Uterus (tissue), 2 donors: Measurements from ENCODE around the gene PKM.

ENCODE experiments used
- POLR2A ChIP-seq, 2 donors: fragments of 450-650 bp; IDR thresholded peaks; one replicate each; pipeline ENCODE4 v1.6.1; 2016; ENCODE audit warnings: antibody characterized with exemption in 2 of 2, mild to moderate bottlenecking in 1 of 2, moderate library complexity in 1 of 2
- TF ChIP-seq, protein P1 (sequence below), 4 experiments: fragments of 200-600 bp in 2 of 4; fragments of 450-650 bp in 2 of 4; sonication (generic) in 2 of 4; IDR thresholded peaks; one replicate each; pipeline ENCODE4 v1.5.1; 2016 to 2019; ENCODE audit warnings: antibody characterized with exemption in 4 of 4, mild to moderate bottlenecking in 2 of 4, moderate library complexity in 1 of 4

DNA sequence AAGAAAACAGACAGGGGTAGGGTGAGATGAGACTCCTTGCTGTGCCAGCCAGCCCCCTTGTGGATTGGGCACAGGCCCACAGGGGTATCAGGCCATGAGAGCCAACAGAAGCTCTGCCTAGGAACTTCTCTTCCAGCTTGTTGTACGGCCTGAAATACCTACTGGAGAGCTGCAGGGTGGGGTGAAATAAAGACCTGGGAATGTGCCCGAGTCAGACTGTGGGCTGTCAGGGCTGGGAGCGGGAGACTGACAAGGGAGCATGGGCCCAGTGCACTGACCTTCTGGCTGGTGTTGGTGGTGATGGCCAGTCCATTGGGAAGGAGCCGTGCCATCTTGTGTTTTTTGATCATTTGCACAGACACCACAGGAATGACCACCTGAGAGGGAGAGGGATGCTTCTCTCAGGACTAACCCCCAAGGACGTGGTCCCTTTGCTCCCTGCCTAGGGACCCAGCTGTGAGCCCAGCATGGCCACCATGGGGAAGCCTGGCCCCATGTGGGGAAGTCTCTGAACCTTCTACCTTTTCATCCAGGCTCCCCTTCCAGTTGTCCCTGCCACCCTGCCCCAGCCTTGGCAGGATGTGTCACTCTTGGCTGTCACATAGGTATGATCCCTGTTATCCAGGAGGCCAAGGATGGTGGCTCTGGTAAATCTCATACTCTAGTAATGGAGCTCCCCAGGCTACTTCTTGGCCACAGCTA lies 64.1 kb downstream of the PKM start:
- TF ChIP-seq, protein P1, sequence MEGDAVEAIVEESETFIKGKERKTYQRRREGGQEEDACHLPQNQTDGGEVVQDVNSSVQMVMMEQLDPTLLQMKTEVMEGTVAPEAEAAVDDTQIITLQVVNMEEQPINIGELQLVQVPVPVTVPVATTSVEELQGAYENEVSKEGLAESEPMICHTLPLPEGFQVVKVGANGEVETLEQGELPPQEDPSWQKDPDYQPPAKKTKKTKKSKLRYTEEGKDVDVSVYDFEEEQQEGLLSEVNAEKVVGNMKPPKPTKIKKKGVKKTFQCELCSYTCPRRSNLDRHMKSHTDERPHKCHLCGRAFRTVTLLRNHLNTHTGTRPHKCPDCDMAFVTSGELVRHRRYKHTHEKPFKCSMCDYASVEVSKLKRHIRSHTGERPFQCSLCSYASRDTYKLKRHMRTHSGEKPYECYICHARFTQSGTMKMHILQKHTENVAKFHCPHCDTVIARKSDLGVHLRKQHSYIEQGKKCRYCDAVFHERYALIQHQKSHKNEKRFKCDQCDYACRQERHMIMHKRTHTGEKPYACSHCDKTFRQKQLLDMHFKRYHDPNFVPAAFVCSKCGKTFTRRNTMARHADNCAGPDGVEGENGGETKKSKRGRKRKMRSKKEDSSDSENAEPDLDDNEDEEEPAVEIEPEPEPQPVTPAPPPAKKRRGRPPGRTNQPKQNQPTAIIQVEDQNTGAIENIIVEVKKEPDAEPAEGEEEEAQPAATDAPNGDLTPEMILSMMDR (IDR thresholded peaks at IDR 0.05), result no peak
- no peak for TF ChIP-seq POLR2A (IDR thresholded peaks at IDR 0.05)
